ENCODE results near the gene IQSEC1.

Gene IQSEC1

DNA sequence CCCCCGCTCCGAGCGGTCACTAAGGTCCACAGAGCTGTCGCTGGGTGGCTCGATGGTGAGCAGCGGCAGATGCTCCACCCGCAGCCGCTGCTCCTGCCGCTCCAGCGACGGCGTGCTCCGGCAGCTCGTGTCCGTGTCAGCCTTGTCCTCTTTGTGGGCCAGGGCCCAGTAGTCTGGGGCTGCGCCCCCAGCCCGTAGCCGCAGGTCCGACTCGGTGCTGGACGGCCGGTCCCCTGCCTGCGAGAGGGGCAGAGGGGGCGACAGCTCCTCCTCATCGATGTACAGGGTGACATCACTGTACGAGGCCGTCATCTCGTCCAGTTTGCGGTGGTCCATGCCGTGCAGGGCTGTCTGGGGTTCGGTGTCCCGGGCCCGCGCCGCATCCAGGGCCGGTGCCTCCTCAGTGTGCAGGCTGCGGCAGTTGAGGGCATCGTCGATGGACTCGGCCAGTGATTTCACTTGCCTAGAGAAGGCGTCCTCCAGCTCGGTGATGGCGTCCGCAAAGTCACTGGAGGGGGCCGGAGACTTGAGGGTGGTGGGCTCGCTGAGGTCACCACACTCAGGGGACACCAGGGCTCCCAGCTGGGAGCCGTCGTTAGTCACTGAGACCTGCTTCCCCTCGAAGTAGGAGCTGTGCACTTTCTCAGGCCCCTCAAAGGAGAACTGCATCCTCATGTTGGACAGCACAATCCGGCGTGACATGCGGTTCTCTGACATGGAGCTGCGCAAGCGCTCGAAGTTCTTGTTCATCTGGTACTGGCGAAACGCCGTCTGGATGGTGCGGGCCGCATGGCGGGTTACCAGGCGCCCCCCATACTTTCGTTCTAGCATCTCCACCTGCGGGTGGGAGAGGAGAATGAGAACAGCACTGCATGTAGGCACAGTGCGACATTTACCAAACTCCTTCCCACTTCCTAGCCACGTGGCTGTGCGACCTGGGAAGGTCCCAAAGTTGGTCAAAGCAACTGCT, 137.1 kb downstream of the IQSEC1 start:
- Histone ChIP-seq H3K9me2 (replicated peaks; ENCODE audit: insufficient read depth, low read length) (no peaks in the 10 kb centered on the region), H3K9ac (ENCODE audit: low read length) (no peak overlapping the region), H3K36me3 (ENCODE audit: low read length) (no peaks in the 10 kb centered on the region), H3F3A (ENCODE audit: insufficient read depth) (no peaks in the 10 kb centered on the region), H4K20me1 (ENCODE audit: low read depth, low read length) (no peaks in the 10 kb centered on the region), H3K27me3 (ENCODE audit: low read length) (no peaks in the 10 kb centered on the region), H3K4me3 (ENCODE audit: insufficient read depth, low read length, poor library complexity, severe bottlenecking) (no peak overlapping the region), H3K9me3 (ENCODE audit: insufficient read depth, low read length) (no peaks in the 10 kb centered on the region), H3K4me2 (ENCODE audit: low read depth, low read length, poor library complexity, severe bottlenecking) (no peak overlapping the region), H2AFZ (ENCODE audit: low read depth, low read length, severe bottlenecking) (no peak overlapping the region), H3K79me2 (ENCODE audit: insufficient read depth, low read length) (no peaks in the 10 kb centered on the region), H3K27ac (ENCODE audit: low read depth, low read length) (no peak overlapping the region)
- TF ChIP-seq, protein P1, sequence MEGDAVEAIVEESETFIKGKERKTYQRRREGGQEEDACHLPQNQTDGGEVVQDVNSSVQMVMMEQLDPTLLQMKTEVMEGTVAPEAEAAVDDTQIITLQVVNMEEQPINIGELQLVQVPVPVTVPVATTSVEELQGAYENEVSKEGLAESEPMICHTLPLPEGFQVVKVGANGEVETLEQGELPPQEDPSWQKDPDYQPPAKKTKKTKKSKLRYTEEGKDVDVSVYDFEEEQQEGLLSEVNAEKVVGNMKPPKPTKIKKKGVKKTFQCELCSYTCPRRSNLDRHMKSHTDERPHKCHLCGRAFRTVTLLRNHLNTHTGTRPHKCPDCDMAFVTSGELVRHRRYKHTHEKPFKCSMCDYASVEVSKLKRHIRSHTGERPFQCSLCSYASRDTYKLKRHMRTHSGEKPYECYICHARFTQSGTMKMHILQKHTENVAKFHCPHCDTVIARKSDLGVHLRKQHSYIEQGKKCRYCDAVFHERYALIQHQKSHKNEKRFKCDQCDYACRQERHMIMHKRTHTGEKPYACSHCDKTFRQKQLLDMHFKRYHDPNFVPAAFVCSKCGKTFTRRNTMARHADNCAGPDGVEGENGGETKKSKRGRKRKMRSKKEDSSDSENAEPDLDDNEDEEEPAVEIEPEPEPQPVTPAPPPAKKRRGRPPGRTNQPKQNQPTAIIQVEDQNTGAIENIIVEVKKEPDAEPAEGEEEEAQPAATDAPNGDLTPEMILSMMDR (IDR thresholded peaks at IDR 0.05; ENCODE audit: insufficient read depth, low read length, poor library complexity, severe bottlenecking) = no peak
- TF ChIP-seq EZH2phosphoT487 (conservative IDR thresholded peaks at IDR 0.05; ENCODE audit: low read length) = no peak

DNA sequence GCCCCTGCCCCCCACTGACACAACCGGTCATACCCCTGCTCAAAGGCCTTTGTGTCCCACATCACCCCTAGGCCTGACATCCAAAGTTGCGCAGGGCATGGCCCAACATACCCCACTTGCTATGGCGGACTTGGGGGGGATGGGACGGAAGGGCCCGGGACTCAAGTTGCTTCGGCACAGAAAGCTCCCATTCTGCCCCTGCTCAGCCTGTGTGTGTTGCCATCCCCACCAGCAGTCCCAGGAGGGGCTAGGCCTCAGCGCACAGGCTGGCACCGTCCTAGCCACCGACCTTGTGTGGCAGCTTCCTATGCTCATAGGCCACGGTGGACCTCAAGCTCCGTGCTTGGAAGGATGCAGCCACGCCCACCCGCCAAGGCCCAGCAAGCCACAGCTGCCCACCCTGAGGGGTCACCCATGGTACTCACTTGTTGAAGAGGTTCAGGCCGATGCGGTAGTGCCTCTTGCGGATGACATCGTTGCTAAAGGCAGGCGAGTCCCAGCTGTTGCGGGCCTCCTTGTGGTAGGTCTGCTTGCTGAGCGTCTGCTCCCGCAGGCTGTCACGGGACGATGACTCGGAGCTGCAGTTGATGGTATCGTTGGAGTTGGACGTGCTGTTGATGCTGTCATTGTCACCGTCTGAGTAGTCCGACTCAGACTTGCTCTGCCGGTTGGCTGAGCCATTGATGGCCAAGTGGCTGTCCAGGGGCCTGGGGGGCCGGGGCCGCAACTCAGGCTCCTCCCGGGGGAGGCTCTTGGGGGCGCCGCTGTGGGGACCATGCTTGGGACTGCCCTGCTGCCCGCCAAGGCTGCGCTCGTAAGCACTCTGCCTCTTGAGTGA, 138.0 kb downstream of the IQSEC1 start:
- Histone ChIP-seq H3K79me2 (ENCODE audit: insufficient read depth, low read length) (no peaks in the 10 kb centered on the region), H2AFZ (ENCODE audit: low read depth, low read length, severe bottlenecking) (no peak overlapping the region), H3K4me3 (ENCODE audit: insufficient read depth, low read length, poor library complexity, severe bottlenecking) (no peak overlapping the region), H3K4me2 (ENCODE audit: low read depth, low read length, poor library complexity, severe bottlenecking) (no peak overlapping the region), H4K20me1 (ENCODE audit: low read depth, low read length) (no peaks in the 10 kb centered on the region), H3K9me2 (replicated peaks; ENCODE audit: insufficient read depth, low read length) (no peaks in the 10 kb centered on the region), H3K27me3 (ENCODE audit: low read length) (no peaks in the 10 kb centered on the region), H3K9me3 (ENCODE audit: insufficient read depth, low read length) (no peaks in the 10 kb centered on the region), H3K27ac (ENCODE audit: low read depth, low read length) (no peak overlapping the region), H3K36me3 (ENCODE audit: low read length) (no peaks in the 10 kb centered on the region), H3K9ac (ENCODE audit: low read length) (no peak overlapping the region), H3F3A (ENCODE audit: insufficient read depth) (no peaks in the 10 kb centered on the region)
- TF ChIP-seq, protein P1 (IDR thresholded peaks at IDR 0.05; ENCODE audit: insufficient read depth, low read length, poor library complexity, severe bottlenecking) = no peak
- TF ChIP-seq EZH2phosphoT487 (conservative IDR thresholded peaks at IDR 0.05; ENCODE audit: low read length) = no peak

DNA sequence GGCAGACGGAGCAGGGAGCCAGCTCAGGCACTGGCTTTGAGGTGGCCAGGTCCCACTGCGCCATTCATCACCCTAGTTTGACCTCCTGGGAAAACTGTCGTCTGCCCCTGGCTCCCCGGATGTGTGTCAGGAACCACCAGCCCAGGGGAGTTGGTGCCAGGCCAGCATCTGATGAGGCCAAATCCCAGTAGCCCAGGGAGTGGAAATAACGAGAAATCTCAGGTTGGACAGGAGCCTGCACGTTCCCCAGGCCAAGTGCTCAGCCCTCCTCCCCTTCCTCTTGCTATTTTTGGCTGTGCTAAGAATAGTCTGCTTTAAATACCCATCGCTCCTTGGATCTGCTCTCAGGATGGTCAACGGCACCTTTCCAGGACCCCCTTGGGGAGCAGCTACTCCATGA, 138.8 kb downstream of the IQSEC1 start:
- Histone ChIP-seq H3K27ac (ENCODE audit: low read depth, low read length) (no peak overlapping the region), H3K4me2 (ENCODE audit: low read depth, low read length, poor library complexity, severe bottlenecking) (no peak overlapping the region), H3K36me3 (ENCODE audit: low read length) (no peaks in the 10 kb centered on the region), H3K9ac (ENCODE audit: low read length) (no peak overlapping the region), H3K9me3 (ENCODE audit: insufficient read depth, low read length) (no peaks in the 10 kb centered on the region), H3K4me3 (ENCODE audit: insufficient read depth, low read length, poor library complexity, severe bottlenecking) (no peak overlapping the region), H3K27me3 (ENCODE audit: low read length) (no peaks in the 10 kb centered on the region), H2AFZ (ENCODE audit: low read depth, low read length, severe bottlenecking) (no peak overlapping the region), H4K20me1 (ENCODE audit: low read depth, low read length) (no peaks in the 10 kb centered on the region), H3K9me2 (replicated peaks; ENCODE audit: insufficient read depth, low read length) (no peaks in the 10 kb centered on the region), H3K79me2 (ENCODE audit: insufficient read depth, low read length) (no peaks in the 10 kb centered on the region), H3F3A (ENCODE audit: insufficient read depth) (no peaks in the 10 kb centered on the region)
- TF ChIP-seq, protein P1 (IDR thresholded peaks at IDR 0.05; ENCODE audit: insufficient read depth, low read length, poor library complexity, severe bottlenecking) = no peak
- no peak for TF ChIP-seq EZH2phosphoT487 (conservative IDR thresholded peaks at IDR 0.05; ENCODE audit: low read length)
